ENCODE results near the gene MXRA8.

The MXRA8 gene

GRCh38 chr1:1335792-1336248 lies 22.5 kb downstream of the MXRA8 start:
- no peak for DNase-seq

GRCh38 chr1:1335283-1335682 lies 23.1 kb downstream of the MXRA8 start:
- no peak for ATAC-seq
- no peak for DNase-seq

More at GRCh38 chr1:1335792-1336248, 22.5 kb downstream of the MXRA8 start:
- no peak for ATAC-seq

- no peak for DNase-seq
- no peak for ATAC-seq
Observed at GRCh38 chr1:1334835-1335234, 23.5 kb downstream of the MXRA8 start.

- DNase-seq (no peak), ATAC-seq (no peak)
Observed at GRCh38 chr1:1333551-1334241, 24.7 kb downstream of the MXRA8 start.

- DNase-seq, result no peak
- ATAC-seq, result no peak
Observed at GRCh38 chr1:1332774-1333480, 25.4 kb downstream of the MXRA8 start.

- ATAC-seq (no peak), DNase-seq (no peak)
Observed at GRCh38 chr1:1332031-1332755, 26.2 kb downstream of the MXRA8 start.

- ATAC-seq, result no peak
Observed at GRCh38 chr1:1331068-1331965, 27.0 kb downstream of the MXRA8 start, which contains the start of gene TAS1R3. TSS of gene TAS1R3 (plus strand) at chr1:1331280. CDS start at chr1:1331346, 66 bp downstream.

GRCh38 chr1:1330366-1331067 lies 27.8 kb downstream of the MXRA8 start:
- ATAC-seq, result no peak
- DNase-seq, result no peak

More at GRCh38 chr1:1331068-1331965, 27.0 kb downstream of the MXRA8 start, which contains the start of gene TAS1R3:
- no peak for DNase-seq

- no peak for ATAC-seq
- DNase-seq, result no peak
Observed at GRCh38 chr1:1329304-1330210, 28.8 kb downstream of the MXRA8 start.

- DNase-seq (no peak), ATAC-seq (no peak)
Observed at GRCh38 chr1:1328254-1328653, 30.1 kb downstream of the MXRA8 start.

GRCh38 chr1:1327291-1327690 lies 31.1 kb downstream of the MXRA8 start:
- no peak for ATAC-seq
- DNase-seq, result no peak

GRCh38 chr1:1326075-1326605 lies 32.2 kb downstream of the MXRA8 start:
- DNase-seq (no peak), ATAC-seq (no peak)

- no peak for ATAC-seq
- no peak for DNase-seq
Observed at GRCh38 chr1:1325288-1326074, 32.9 kb downstream of the MXRA8 start.

- DNase-seq (peak; percentile 97), ATAC-seq (peak; percentile 83)
Observed at GRCh38 chr1:1324524-1325287, 33.6 kb downstream of the MXRA8 start, which contains the start of the genes CPTP and INTS11. TSS of gene CPTP (plus strand) at chr1:1324802. CDS start at chr1:1326911, 2,109 bp downstream. TSS of gene INTS11 (minus strand) at chr1:1324660. CDS start at chr1:1324608, 52 bp downstream.

- ATAC-seq, result no peak
- DNase-seq, result no peak
Observed at GRCh38 chr1:1324084-1324523, 34.3 kb downstream of the MXRA8 start.

- no peak for DNase-seq
- ATAC-seq, result no peak
Observed at GRCh38 chr1:1322952-1323351, 35.4 kb downstream of the MXRA8 start.

GRCh38 chr1:1322418-1322817 lies 35.9 kb downstream of the MXRA8 start:
- DNase-seq, result no peak
- no peak for ATAC-seq

GRCh38 chr1:1321477-1321876 lies 36.9 kb downstream of the MXRA8 start:
- DNase-seq, result no peak
- ATAC-seq, result no peak
